Stomach (tissue), 4 donors: ENCODE measurements around the gene CD48.

Experiments
- POLR2A ChIP-seq, 4 donors: fragments of 450-650 bp; IDR thresholded peaks; one replicate each; pipeline ENCODE4 v1.6.1; 2016; ENCODE audit warnings: antibody characterized with exemption in 4 of 4, control low read depth in 2 of 4, mild to moderate bottlenecking in 1 of 4, moderate library complexity in 1 of 4
- POLR2AphosphoS5 ChIP-seq, 3 donors: sonication (generic); formaldehyde crosslinking; IDR thresholded peaks; one replicate each; pipeline ENCODE4 v1.6.1; 2016; ENCODE audit warnings: antibody characterized with exemption in 3 of 3
- TF ChIP-seq, protein P1 (sequence below), 7 experiments: fragments of 450-650 bp in 4 of 7; fragments of 200-600 bp in 3 of 7; sonication (generic) in 3 of 7; IDR thresholded peaks; one replicate each; pipeline ENCODE4 v1.5.1; 2016 to 2019; ENCODE audit warnings: antibody characterized with exemption in 7 of 7, control low read depth in 2 of 7, mild to moderate bottlenecking in 1 of 7

DNA sequence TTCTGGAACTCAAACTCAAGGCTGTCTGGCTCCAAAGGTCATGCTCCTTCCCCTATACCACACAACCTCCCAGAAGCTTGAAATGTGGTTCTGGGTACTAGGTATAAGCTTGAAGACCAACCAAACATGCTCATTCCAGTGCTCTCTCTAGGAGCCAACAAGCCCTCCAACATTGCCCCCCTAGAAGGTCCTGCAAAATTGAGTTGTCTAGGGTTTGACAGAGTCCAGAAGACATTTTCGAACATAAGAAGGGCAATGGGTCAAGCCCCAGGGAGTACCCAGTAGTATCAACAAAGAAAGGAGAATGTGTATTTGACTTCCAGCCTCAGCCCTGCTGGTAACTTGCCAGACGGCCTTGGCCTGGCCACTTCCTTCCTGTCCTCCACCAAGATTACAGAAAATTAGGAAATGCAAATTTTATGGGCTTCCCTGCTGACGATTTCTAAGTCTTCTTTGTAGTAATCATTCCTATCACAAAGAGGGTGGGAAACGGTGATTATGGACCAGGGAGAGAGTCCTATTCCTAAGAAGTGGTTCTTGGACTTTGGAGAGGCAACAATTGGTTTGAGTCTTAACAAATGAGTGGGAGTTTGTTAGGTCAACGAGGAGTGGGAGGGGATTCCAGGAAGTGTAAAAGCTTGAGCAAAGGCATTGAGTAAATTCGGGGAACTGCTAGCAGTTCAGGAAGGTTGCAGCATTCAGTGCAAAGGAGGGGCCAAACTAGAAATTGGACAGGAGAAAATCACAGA is 46.1 kb downstream of the CD48 start:
- TF ChIP-seq, protein P1, sequence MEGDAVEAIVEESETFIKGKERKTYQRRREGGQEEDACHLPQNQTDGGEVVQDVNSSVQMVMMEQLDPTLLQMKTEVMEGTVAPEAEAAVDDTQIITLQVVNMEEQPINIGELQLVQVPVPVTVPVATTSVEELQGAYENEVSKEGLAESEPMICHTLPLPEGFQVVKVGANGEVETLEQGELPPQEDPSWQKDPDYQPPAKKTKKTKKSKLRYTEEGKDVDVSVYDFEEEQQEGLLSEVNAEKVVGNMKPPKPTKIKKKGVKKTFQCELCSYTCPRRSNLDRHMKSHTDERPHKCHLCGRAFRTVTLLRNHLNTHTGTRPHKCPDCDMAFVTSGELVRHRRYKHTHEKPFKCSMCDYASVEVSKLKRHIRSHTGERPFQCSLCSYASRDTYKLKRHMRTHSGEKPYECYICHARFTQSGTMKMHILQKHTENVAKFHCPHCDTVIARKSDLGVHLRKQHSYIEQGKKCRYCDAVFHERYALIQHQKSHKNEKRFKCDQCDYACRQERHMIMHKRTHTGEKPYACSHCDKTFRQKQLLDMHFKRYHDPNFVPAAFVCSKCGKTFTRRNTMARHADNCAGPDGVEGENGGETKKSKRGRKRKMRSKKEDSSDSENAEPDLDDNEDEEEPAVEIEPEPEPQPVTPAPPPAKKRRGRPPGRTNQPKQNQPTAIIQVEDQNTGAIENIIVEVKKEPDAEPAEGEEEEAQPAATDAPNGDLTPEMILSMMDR (IDR thresholded peaks at IDR 0.05), result no peak
- TF ChIP-seq POLR2A (IDR thresholded peaks at IDR 0.05) (no peak), POLR2AphosphoS5 (IDR thresholded peaks at IDR 0.05) (no peak)
